Measurements from ENCODE around the gene CNOT3. TPM values are rescaled to one million over a fixed set of nuclear protein-coding genes. Genes with fewer than 3 reads are reported as not detected.
A peak's percentile ranks its signal among the peaks of the same experiment; 100 is the strongest.
"Not testable (repeated sequence)": the region's sequence is repeated elsewhere in the genome, so short reads cannot be mapped to it uniquely, and the experiment has no call there.

The CNOT3 gene
- total RNA-seq, 1 donor from 2014 or later = 39.4 TPM

DNA sequence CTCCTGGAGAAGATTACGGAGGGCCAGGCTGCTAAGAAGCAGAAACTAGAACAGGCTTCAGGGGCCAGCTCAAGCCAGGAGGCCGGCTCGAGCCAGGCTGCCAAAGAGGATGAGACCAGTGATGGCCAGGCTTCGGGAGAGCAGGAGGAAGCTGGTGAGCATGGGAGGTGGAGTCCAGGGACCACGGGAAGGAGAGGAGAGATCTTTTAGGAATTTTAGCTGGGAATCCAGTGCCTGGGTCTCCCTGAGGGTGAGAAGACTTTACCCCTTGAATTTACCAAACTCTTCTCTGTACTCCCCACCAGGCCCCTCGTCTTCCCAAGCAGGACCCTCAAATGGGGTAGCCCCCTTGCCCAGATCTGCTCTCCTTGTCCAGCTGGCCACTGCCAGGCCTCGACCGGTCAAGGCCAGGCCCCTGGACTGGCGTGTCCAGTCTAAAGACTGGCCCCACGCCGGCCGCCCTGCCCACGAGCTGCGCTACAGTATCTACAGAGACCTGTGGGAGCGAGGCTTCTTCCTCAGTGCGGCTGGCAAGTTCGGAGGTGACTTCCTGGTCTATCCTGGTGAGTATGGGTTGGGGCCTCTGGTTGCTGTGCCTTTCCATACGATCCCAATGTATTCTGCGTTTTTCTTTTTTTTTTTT lies 54.4 kb downstream of the CNOT3 start:
- Histone ChIP-seq H3K27ac (peak overlapping the region; percentile 99), H3K9me3 (no peaks in the 10 kb centered on the region), H3K36me3 (peaks cover 38% of the 10 kb centered on the region), H3K27me3 (no peaks in the 10 kb centered on the region), H3K4me1 (peaks cover 21% of the 10 kb centered on the region), H3K4me3 (peak overlapping the region; percentile 98)
- no peak for DNase-seq
- intact Hi-C loops (cut with DNase I) = no loop called here
- no peak for ATAC-seq
- TF ChIP-seq, protein P1, sequence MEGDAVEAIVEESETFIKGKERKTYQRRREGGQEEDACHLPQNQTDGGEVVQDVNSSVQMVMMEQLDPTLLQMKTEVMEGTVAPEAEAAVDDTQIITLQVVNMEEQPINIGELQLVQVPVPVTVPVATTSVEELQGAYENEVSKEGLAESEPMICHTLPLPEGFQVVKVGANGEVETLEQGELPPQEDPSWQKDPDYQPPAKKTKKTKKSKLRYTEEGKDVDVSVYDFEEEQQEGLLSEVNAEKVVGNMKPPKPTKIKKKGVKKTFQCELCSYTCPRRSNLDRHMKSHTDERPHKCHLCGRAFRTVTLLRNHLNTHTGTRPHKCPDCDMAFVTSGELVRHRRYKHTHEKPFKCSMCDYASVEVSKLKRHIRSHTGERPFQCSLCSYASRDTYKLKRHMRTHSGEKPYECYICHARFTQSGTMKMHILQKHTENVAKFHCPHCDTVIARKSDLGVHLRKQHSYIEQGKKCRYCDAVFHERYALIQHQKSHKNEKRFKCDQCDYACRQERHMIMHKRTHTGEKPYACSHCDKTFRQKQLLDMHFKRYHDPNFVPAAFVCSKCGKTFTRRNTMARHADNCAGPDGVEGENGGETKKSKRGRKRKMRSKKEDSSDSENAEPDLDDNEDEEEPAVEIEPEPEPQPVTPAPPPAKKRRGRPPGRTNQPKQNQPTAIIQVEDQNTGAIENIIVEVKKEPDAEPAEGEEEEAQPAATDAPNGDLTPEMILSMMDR (IDR thresholded peaks at IDR 0.05) = no peak

DNA sequence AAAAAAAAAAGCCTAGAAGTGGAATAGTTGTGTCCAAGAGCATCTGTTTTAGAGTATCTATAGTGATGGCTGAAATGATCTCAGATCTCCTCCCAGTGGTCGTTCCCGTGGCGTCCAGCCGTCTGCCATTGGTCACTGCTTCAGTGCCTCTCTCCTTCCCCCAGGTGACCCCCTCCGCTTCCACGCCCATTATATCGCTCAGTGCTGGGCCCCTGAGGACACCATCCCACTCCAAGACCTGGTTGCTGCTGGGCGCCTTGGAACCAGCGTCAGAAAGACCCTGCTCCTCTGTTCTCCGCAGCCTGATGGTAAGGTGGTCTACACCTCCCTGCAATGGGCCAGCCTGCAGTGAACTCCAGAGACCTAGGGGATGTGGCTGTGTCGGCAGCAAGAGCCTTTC lies 55.4 kb downstream of the CNOT3 start:
- intact Hi-C loops (cut with DNase I) = no loop called here
- H3K27ac ChIP-seq = no peak overlapping the region
- DNase-seq (no peak), ATAC-seq (no peak)
- H3K4me3 ChIP-seq = no peak overlapping the region
- TF ChIP-seq, protein P1 (IDR thresholded peaks at IDR 0.05) = no peak
- H3K27me3 ChIP-seq = no peaks in the 10 kb centered on the region
- no peaks in the 10 kb centered on the region for H3K9me3 ChIP-seq
- peaks cover 20% of the 10 kb centered on the region for H3K4me1 ChIP-seq
- peaks cover 32% of the 10 kb centered on the region for H3K36me3 ChIP-seq

DNA sequence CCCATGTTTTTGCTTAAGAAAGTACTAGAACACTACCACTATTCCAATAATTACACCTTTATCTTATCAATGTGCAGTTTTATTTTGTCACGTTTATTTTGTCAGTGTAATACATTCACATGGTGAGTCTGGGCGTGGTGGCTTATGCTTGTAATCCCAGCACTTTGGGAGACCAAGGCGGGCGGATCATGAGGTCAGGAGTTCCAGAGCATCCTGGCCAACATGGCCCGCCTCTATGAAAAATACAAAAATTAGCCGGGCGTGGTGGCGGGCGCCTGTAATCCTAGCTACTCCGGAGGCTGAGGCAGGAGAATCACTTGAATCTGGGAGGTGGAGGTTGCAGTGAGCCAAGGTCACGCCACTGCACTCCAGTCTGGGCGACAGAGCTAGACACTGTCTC lies 56.9 kb downstream of the CNOT3 start:
- H3K36me3 ChIP-seq = peaks cover 32% of the 10 kb centered on the region
- H3K27ac ChIP-seq; ATAC-seq; intact Hi-C loops (cut with DNase I); DNase-seq; H3K27me3 ChIP-seq; H3K9me3 ChIP-seq; H3K4me3 ChIP-seq: not testable (repeated sequence)
- H3K4me1 ChIP-seq = peaks cover 12% of the 10 kb centered on the region

DNA sequence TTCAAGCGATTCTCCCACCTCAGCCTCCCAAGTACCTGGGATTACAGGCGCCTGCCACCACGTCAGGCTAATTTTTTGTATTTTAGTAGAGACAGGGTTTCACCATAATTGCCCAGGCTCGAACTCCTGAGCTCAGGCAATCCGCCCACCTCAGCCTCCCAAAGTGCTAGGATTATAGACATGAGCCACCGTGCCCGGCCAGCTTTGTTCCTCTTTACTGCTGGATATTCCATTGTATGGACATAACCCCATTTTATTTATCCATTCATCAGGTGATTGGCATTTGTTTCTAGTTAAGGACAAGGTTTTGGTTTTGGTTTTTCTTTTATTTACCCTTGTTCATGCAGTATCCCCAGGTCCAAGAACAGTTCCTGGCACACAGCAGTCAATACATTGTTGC lies 59.0 kb downstream of the CNOT3 start:
- Histone ChIP-seq H3K36me3 (peaks cover 37% of the 10 kb centered on the region), H3K27me3 (no peaks in the 10 kb centered on the region), H3K4me3 (no peak overlapping the region), H3K9me3 (no peaks in the 10 kb centered on the region), H3K4me1 (peaks cover 20% of the 10 kb centered on the region), H3K27ac (no peak overlapping the region)
- TF ChIP-seq, protein P1 (IDR thresholded peaks at IDR 0.05) = no peak
- no peak for DNase-seq
- ATAC-seq = no peak
- intact Hi-C loops (cut with DNase I) = no loop called here

DNA sequence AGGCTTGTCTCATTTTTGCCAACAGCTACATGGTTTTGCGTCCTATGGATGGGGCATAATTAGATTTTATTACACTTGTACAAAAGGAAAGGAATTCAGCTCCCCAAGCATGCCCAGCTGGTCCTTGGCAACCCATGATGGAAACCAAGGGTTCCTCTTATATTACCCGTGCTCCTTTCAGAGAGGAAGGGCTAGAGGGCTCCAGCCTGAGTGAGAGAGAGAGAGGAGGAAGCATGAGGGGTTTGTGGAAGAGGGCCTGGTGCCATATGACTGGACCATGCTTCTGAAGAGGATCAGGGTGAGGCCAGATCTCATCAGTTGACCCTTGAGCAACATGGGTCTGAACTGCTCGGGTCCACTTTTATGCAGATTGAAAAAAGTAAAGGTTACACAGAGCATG lies 59.6 kb downstream of the CNOT3 start:
- Histone ChIP-seq H3K4me3 (no peak overlapping the region), H3K36me3 (peaks cover 42% of the 10 kb centered on the region), H3K4me1 (peaks cover 20% of the 10 kb centered on the region), H3K27me3 (no peaks in the 10 kb centered on the region), H3K27ac (no peak overlapping the region), H3K9me3 (no peaks in the 10 kb centered on the region)
- ATAC-seq (no peak), DNase-seq (no peak)
- TF ChIP-seq, protein P1 (IDR thresholded peaks at IDR 0.05) = no peak
- intact Hi-C loops (cut with DNase I) = no loop called here

DNA sequence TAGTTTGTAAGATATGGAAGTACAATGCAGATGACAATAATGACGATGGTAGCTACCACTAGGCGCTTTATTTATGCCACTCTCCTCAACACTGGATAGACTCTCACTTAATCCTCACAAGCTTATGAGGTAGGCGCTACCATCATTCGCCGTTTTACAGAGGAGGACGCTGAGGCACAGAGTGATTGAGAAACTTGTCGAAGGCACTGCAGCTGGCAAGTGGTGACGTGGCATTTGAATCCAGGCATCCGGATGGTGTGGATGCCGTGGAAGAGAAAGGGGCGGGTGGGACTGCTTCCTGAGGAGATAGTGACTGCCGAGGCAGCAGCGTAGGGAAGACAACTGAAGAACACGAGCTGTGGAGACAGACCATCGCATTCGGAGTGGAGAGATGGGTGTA lies 61.8 kb downstream of the CNOT3 start:
- H3K27me3 ChIP-seq = no peaks in the 10 kb centered on the region
- intact Hi-C loops (cut with DNase I) = no loop called here
- H3K4me1 ChIP-seq = peaks cover 34% of the 10 kb centered on the region
- peaks cover 46% of the 10 kb centered on the region for H3K36me3 ChIP-seq
- ATAC-seq (no peak), DNase-seq (no peak)
- H3K27ac ChIP-seq = no peak overlapping the region
- no peak overlapping the region for H3K4me3 ChIP-seq
- TF ChIP-seq, protein P1 (IDR thresholded peaks at IDR 0.05) = no peak
- no peaks in the 10 kb centered on the region for H3K9me3 ChIP-seq

Measured in upper lobe of right lung (tissue), 1 donor.